22Rv1 (cell line): ENCODE data around the gene ATP6V0D1.

Source experiments
- CTCF ChIP-seq: fragments of 450-650 bp; IDR thresholded peaks from 2 replicates; pipeline ENCODE4 v1.5.1; 2017; ENCODE audit warnings: mild to moderate bottlenecking
- ZFX ChIP-seq: fragments of 450-650 bp; IDR thresholded peaks from 2 replicates; pipeline ENCODE4 v1.6.1; 2017; ENCODE audit warnings: antibody characterized with exemption, borderline replicate concordance

GRCh38 chr16:67433131-67433719 is 47.7 kb downstream of the ATP6V0D1 start:
- no peak for TF ChIP-seq CTCF
- no peak for TF ChIP-seq ZFX
